Epithelial cell of esophagus (primary cell): ENCODE data around the gene KXD1.
"Not testable (repeated sequence)": the region's sequence is repeated elsewhere in the genome, so short reads cannot be mapped to it uniquely, and the experiment has no call there.

ENCODE experiments used
- DNase-seq: peaks from one replicate; pipeline ENCODE4 v3.0.0; 2010; ENCODE audit warnings: low read depth
- H3K4me3 ChIP-seq: 2 replicates; pipeline ENCODE4 v1.5.1; 2011; ENCODE audit warnings: mild to moderate bottlenecking, low read length, control low read depth
- TF ChIP-seq, protein P1 (sequence below): IDR thresholded peaks from 2 replicates; pipeline ENCODE4 v1.5.1; 2011; ENCODE audit warnings: low read depth, mild to moderate bottlenecking, low read length, control low read depth, inconsistent platforms; ENCODE audit not compliant: insufficient read depth; ENCODE audit errors: missing control alignments

The KXD1 gene

GRCh38 chr19:18590273-18591272, 32.9 kb downstream of the KXD1 start:
- H3K4me3 ChIP-seq: peak overlapping the region; percentile 71
- DNase-seq: peak; percentile 90
- TF ChIP-seq, protein P1, sequence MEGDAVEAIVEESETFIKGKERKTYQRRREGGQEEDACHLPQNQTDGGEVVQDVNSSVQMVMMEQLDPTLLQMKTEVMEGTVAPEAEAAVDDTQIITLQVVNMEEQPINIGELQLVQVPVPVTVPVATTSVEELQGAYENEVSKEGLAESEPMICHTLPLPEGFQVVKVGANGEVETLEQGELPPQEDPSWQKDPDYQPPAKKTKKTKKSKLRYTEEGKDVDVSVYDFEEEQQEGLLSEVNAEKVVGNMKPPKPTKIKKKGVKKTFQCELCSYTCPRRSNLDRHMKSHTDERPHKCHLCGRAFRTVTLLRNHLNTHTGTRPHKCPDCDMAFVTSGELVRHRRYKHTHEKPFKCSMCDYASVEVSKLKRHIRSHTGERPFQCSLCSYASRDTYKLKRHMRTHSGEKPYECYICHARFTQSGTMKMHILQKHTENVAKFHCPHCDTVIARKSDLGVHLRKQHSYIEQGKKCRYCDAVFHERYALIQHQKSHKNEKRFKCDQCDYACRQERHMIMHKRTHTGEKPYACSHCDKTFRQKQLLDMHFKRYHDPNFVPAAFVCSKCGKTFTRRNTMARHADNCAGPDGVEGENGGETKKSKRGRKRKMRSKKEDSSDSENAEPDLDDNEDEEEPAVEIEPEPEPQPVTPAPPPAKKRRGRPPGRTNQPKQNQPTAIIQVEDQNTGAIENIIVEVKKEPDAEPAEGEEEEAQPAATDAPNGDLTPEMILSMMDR: peak; percentile 63

- TF ChIP-seq, protein P1: no peak
- H3K4me3 ChIP-seq: no peak overlapping the region
- DNase-seq: no peak
These were observed 34.2 kb downstream of the KXD1 start for GRCh38 chr19:18591735-18592385.

GRCh38 chr19:18592732-18593131, 35.1 kb downstream of the KXD1 start:
- H3K4me3 ChIP-seq, DNase-seq: not testable (repeated sequence)

GRCh38 chr19:18593367-18594095, 35.9 kb downstream of the KXD1 start:
- TF ChIP-seq, protein P1: no peak
- H3K4me3 ChIP-seq: no peak overlapping the region
- DNase-seq: no peak

DNA sequence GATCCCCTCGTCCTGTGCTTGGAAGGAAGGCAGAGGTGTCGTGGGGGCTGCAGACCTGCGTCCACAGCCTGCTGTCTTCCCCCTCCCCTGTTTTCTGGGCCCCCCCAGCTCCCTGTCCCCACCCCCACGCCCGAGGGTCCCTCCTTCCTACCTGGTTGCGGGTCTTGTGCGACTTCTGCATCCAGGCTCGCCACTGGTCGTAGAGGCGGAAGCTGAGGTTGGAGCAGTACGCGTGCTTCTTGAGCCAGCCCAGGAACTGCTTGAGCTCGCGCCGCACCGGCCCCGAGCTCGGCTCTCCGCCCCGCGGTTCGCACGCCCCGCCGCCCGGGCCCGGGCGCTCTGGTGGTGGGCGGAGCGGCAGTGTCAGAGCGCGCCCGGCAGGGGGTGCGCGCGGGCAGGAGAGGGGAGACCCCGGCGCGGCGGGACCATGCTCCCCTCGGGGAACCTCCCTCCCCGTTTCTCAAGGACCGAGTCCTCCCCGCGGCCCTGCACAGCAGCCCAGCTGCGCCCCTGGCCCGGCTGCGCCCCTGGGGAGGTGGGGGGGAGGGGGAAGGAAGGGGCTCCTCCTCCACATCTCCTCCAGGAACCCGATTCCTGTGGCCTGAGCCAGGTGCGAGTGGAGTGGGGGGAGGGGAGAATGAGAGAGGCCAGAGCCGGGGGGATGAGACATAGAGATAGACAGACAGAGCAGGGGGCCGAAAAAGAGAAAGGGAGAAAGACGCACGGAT, 36.6 kb downstream of the KXD1 start:
- peak; percentile 70 for DNase-seq
- peak overlapping the region; percentile 26 for H3K4me3 ChIP-seq
- TF ChIP-seq, protein P1: peak; percentile 36

DNA sequence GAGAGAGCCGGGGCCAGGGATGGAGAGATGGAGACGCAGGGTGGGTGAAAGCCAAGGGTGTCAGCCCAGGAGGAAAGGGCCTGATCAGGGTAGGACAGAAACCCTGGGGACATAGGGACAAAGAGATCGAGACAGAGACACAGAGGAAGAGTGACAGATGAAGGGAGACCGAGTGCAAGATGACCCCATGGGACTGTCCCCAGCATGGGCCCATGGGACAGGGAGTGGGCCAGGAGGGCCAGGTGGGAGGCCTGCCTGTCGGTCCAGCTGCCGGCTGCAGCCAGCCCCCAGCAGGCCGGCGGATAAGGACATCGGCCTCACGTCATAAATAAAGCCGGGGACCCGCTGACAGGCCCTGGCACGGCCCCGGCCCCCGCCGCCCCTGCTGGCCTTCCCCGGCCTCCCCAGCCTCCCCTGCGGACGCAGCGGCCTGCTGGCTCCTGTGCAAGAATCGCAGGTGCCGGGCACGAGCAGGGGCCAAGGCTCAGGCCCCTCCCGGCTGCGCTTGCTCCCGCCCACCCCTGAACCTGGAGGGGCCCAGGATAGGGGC, 37.2 kb downstream of the KXD1 start:
- TF ChIP-seq, protein P1: no peak
- DNase-seq: no peak
- peak overlapping the region; percentile 26 for H3K4me3 ChIP-seq
